Suppressor macrophage treated with lipopolysaccharide for 1 hour (primary cell): ENCODE results near the gene CHST12.
"Not testable (repeated sequence)": the region's sequence is repeated elsewhere in the genome, so short reads cannot be mapped to it uniquely, and the experiment has no call there.

Source experiments
- DNase-seq, 3 donors: peaks; one replicate each; pipeline ENCODE4 v3.0.0-alpha.2; 2020 to 2022

Gene CHST12

DNA sequence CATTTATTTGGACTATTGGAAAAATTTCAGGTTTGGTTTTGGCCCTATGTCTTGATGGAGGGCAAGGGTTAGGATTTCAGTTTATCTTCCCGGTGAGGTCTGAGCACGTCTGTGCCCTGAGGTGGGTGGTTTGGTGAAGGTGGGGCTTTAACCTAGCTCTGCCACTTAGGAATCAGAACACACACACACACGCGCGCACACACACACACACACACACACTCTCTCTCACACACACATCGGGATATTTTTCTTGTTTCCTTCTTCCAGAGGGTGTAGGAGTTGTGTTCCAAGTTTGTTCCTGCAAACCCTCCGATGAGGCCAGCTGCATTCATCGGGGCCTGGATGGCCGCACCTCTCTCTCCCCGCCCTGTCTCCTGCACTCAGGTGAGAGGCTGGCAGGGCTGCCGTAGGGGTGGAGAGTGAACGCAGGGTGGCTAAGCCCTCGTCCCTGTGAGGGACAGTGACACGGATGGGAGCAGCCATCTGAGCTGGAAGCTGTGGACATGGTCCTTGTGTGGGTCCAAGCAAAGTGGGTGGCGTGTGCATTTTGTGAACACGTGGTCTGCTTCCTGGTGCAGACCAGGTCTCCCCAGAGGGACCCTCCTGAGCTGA is 34.2 kb downstream of the CHST12 start:
- DNase-seq = no peak

DNA sequence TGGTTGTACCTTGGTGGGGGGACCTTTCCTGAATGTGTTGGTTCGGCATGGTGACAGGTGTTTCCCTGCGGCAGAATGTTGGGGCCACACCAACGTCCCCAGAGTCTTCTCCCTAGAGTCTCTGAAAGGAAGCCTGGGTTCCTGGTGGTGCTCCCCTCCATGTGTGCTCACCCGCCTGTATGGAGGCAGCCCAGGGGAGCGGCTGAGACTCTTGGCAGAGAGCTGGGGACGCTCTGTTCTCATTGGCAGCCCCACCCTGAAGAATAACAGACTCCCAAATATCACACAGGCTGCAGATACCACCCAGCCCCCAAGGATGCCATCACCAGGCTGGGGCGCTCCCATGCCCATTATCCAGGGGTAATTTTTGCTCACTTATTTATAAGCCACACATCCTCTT is 34.8 kb downstream of the CHST12 start:
- no peak for DNase-seq

DNA sequence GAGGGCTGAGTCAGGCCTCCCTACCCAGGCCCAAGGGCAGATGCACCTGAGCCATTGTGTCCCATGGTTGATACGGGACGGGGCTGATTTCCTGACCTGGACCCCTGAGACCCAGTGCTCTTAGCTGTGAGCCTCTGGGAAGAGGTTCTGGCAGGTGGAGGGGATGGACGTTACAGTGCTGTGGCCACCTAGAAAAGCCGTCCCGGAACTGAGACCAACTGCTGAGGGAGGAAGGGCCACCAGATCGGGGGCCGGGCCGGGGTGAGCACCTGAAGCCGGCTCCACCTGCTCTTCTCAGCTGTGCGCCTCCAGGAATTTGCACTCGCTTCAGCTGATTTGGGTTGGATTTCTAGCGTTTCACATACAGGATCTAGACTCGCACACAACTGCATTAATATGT is 35.4 kb downstream of the CHST12 start:
- no peak for DNase-seq

DNA sequence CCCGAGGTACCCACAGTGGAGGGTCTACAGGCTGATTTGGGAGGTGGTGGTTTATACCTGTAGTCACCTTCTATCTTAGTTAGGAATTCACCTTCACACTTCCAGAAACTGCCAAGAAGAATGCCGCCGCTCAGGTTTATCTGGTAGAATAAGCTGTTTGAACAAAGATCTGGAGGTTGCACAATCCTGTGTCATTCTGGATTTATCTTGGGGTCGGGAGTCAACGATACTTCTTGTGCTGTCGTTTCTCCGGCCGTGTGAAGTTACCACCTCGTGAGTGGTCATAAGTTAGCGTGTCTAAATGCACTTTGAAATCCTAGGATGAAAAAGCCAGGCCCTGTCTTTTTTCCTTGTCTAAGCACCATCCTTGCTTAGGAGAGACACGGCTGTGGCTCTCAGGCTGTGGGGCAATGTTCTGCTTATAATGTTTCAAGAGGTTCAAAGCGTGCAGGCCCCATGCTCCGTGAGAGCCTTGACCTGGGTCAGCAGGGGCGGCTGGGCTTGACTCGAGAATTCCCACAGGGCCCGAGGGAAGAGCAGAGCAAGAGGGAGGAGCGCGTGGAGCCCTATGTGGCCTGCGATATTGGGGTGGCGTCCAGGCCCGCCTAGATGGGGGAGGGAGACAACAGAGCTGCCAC is 37.3 kb downstream of the CHST12 start:
- DNase-seq = no peak

DNA sequence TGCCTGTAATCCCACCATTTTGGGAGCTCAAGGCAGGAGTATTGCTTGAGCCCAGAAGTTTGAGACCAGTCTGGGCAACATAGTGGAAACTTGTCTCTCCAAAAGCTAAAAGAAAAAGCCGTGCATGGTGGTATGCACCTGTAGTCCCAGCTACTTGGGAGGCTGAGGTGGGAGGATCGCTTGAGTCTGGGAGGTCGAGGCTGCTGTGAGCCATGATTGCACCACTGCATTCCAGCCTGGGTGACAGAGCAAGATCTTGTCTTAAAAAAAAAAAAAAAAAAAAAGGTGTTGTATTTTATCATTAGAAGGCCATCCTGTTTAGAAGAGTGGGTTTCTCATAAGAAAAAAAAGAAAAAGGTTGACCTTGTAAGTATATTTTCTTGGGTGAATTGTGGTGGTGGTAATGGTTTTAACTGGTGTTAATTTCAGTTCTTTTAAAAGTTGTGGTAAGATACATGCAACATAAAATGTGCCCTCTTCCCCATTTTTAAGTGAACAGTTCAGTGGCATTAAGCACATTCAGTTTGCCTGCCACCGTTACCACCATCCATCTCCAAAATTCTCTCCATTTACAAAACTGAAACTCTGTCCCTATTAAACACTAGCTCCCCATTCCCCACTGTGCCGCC is 38.1 kb downstream of the CHST12 start:
- DNase-seq = peak in 1 of 3 donors; percentile 3

DNA sequence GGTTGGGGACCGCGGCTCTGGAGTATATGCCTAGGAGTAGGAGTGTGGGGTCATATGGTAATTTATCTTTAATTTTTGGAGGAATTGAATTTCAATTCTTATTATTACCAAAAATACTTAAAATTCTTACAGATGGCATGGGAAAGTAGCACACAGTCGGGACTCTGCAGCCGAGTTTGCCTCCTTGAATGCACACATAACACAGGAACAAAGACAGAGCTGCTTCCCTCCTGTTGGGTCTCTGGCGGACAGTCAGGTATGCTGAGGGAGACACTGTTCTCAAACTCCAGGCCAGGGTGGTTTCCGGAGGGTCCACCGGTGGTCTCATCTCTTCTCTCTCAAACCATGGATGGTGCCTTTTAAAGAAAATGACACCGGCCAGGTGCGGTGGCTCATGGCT is 40.1 kb downstream of the CHST12 start:
- DNase-seq = no peak

DNA sequence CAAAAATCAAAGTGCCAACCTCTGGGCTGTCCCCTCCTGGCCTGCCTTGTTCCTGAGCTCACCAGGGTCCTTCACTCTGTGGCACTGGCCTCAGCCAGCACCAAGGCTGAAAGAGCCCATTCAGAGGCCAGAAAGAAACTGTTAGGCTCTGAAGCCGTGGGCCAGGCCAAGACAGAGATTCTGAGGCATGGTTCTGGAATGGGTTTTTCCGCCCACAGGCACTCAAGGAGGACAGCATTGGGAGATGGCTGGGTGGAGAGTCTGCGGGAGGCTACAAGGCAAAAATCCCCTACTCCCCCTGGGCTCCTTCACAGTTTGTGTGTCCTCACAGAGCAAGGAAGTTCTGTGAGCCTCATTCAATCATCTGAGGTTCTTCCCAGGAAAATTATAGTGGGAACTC is 41.1 kb downstream of the CHST12 start:
- DNase-seq = no peak

DNA sequence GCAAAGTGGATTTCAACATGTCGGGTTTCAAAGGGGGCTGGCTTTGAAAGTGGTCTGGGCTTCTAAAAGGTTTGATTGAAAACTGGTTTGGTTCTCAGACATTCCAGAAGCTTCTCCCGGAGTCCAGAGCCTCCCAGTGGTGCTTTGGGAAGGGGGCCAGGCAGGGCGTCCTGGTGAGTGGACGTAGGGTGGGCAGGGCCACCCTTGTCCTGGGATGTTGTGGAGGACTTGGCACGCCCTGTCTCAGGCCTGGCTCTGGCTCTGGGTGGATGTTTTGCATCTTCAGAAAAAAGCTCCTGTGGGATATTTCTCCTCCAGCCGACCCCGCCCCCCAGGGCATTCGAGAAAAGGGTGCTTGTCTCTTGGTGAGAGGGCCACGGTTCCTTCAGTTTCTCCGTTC is 41.6 kb downstream of the CHST12 start:
- no peak for DNase-seq

DNA sequence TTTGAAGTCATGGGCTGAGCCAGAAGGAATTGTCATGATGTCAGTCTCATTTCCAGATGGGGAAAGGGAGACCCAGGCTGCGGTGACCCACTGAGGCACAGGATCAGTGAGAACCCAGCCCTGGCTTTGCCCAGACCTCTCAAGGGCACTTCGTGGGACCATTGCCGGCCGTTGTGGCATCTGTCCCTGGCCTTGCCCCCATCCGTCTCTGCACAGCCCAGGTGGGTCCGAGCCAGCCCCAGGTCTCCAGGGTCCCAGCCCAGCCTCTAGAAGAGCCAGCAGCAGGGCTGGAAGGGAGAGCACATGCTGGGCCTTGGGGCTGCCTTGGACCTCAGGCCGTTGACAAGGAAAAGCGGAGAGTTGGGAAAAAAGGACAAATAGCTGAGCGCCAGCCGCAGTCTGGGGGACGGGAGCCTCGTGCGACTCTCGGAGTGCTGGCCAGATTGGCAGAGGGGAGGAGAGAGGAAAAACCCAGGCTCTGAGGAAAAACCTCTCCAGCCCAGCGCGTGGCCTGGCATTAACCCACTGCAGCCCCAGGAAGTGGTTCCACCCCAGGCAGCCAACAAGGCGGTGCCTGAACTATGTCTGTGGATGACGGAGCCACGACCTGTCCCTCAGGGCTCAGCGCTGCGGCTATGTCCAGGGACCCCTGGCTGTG is 42.6 kb downstream of the CHST12 start:
- DNase-seq = no peak

DNA sequence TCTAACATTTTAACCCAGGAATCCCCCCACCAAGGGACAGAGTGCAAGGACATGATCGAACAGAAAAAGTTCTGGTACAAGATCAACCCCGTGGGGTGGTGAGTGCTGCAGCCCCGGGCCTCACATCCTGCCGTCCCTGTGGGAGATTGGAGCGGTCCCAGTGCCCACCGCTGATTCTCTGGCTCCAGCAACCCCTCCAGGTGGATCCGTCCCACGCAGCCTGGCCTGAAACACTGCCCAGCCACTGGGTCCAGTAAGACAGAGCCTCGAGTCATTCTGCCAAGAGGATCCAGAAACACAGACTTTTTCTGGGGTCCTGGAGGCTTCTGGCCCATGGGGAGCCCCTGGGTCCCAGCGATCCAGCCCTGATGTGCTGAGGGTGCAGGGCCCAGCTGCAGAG is 43.3 kb downstream of the CHST12 start:
- no peak for DNase-seq

DNA sequence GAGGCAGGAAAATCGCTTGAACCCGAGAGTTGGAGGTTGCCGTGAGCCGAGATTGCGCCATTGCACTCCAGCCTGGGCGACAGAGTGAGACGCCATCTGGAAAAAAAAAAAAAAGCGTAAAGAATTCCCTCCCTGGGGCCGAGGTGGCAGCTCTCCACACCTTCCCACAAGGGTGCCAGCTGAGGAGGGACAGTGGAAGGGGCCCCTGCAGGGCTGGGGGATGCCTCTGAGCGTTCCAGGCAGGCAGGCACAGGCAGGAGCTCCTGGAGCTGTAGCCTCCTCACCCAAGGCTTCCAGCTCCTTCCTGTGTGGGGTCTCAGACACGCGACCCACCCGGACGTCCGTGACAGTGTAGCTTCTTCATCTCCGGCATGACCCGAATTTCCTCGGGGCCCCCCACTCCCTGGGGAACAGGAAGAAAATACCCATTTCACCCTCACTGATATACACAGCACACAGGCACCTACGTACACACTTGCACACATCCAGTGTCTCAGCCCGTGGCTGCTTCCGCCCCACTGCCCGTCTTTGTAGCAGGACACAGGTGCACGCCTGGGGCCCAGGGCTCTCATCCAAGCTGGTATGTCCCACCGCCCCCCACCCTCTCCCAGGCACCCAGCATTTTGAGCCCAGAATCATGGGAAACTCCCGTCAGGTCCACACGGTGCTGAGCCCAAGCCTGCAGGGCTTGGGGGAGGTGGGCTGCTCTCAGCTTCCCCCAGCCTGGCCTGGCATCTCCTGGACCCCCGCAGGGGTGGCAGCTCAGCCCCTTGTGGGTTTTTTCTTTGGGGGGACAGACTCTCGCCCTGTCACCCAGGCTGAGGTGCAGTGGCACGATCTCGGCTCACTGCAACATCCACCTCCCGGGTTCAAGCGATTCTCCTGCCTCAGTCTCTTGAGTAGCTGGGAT is 47.0 kb downstream of the CHST12 start:
- DNase-seq = no peak

DNA sequence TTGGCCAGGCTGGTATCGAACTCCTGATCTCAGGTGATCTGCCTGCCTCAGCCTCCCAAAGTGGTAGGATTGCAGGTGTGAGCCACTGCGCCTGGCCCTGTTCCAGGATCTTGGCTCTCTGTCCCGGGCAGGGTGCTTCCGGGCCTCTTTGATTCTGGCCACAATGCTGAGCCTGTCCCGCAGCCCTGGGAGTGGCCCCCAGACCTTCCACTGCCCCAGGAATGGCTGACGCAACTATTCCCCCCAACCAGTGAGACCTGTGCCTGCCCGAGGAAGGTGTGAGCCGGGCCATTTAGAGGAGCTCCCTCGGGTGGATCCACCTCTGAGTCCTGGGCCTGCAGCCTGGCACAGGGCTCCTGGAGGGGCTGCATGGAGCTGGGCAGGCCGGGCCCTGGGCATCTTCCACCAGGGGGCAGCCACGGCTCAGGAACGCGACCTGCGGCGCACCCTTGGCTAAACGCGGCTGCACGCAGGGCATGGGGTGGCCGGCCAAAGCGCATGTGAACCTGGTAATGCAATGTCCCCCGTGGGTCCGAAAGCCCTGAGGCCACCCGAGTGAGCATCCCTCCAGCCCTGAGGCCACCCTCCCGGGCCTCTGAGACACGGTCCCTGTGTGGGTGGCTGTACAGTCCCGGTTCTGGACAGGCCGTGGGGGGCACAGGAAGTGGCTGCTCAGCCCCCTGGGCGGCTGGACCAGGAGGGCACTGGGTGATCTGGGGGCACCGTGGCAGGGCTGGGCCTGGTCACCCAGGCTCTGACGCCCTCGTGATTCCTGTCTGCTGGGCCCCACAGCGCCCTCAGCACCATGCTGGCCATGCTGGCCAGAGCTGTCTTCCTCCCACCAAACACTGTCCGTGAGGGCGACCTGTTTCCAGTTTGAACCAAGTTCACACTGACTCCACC is 48.0 kb downstream of the CHST12 start:
- DNase-seq = peak; percentile 77 to 92 (median 83)

DNA sequence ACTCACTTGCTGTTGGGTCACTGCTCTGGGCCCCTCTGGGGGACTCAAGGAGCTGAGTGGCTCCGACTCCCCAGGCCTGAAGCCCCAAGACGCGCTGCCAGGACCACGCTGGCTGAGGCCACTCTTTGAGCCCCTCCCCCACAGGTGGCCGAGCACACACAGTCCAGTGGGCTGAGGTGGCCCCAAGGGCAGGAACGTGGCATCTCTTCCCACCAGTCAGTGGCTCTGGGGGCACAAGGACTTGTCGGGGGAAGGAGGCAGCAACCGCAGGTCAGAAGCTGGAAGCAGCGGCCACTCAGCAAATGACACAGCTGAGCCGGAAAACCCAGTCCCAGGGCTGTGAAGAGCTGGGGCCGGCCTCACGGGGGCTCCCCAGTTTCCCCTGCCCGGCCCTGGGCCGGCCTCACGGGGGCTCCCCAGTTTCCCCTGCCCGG is 48.7 kb downstream of the CHST12 start:
- DNase-seq = peak; percentile 78 to 84 (median 80)

DNA sequence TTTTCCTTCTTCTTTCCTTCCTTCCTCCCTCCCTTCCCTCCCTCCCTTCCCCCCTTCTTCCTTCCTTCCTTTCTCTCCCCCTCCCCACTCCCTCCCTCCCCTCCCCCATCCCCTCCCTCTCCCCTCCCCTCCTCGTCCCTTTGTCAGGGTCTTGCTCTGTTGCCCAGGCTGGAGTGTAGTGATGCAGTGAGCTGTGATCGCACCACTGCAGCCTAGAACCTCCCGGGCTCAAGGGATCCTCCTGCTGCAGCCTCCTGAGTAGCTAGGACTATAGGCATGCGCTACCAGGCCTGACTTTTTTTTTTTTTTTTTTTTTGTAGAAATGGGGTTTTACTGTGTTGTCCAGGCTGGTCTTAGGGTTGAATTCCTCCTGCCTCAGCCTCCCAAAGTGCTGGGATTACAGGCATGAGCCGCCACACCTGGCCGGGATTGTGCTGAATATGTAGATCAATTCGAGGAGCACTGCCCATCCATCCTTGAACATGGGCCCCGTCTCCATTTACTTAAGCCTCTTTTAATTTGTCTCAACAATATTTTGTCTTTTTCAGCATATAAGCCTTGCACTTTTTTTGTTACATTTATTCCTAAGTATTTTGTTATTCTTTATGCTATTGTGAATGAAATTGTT is 49.3 kb downstream of the CHST12 start:
- DNase-seq = no peak

DNA sequence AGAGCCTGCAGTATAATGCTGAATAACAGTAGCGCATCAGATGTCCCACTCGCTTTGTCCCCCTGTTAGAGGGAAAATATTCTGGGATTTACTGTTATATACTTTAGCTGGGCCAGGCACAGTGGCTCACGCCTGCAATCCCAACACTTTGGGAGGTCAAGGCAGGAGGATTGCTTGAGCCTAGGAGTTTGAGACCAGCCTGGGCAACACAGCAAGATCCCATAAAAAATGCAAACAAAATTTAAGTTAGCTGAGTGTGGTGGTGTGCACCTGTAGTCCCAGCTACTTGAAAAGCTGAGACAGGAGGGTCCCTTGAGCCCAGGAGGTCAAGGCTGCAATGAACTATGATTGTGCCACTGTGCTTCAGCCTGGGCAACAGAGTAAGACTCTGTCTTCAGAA is 50.4 kb downstream of the CHST12 start:
- not testable (repeated sequence) for DNase-seq

DNA sequence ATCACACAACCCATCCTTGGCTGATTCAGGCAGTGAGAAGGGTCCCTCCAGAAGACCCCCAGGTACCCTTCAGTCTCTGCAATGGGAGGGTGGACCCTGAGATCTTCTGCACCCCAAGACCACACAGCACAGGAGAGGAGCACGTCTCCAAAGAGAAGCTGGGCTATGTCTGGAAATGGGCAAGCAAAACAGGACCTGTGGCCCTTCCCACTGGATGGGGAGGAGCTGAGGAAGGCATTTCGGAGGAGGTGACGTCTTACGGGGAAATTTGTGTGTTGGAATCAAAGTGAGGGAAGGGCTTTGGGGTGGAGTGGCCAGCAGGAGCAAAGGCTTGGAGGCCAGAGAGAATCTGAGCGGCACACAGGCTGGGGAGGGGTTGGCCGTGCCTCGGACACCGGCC is 56.3 kb downstream of the CHST12 start:
- DNase-seq = no peak

DNA sequence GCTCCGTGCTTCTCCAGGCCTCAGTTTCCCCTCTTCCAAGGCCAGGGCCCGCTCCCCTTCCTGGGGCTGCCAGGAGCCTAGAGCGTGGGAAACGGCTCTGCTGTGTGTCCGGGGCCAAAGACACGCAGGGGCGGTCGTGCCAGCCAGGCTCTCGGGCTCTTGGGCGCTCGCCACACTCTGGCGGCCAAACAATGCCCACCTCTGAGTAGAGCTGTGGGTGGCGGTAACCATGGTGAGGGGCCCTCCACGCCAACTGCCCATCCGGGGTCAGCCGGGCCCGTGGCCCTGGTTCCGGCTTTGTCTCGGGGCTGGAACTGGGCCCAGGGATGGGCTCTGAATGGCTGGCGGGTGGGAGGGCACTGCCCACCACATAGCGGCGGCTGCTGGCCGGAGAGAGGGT is 56.8 kb downstream of the CHST12 start:
- DNase-seq = no peak

DNA sequence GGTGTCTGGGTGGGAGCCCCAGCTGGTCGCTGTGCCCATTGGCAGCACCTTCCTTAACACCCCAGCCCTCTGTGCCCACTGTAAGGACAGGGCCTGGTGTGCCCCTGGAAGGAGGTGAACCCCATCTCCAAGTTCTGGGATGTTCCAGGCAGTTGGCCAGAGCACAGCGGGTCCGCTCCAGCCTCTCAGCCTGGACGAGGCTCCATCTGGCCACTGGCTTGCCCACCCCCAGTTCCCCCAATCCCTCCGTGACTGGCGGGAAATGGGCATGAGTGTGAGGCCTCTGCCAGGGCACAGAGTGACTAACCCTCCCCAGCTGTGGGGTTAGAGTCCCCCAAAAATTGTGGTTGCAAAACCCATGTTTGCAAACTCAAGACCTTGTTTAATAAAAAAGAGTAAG is 57.2 kb downstream of the CHST12 start:
- no peak for DNase-seq

DNA sequence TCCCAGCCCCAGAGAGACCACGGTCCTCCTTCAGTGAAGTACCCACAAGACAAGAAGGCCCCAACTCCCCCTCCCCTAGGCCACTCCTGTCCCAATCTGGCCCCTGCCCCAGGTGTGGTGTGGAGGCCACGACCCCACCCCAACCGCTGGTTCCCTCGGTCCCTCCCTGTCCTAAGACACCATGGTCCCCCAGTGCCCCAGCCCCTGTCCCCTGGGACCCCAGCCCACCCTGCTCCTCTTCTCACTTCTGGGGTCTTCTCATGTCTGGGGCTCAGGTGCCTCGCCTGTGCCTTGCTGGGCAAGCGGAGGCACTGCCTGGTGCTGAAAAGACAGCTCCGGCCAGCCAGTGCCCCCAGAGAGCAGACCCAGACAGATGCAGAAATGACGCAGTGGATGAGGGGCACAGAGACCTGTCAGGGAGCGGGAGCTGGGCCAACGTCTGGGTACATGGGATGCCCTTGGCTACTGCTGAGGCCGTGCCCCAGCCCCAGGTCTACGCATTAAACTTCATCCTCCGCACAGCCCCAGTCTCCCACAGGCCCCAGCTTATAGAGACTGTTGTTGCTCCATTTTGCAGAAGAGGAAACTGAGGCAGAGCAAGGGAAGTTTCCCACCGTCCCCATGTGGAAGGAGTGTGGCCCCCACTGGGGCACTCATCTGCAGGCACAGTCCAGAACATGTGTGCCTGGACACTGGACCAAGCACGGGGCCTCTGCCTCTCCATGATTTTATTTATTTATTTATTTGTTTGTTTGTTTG is 58.0 kb downstream of the CHST12 start:
- DNase-seq = no peak

DNA sequence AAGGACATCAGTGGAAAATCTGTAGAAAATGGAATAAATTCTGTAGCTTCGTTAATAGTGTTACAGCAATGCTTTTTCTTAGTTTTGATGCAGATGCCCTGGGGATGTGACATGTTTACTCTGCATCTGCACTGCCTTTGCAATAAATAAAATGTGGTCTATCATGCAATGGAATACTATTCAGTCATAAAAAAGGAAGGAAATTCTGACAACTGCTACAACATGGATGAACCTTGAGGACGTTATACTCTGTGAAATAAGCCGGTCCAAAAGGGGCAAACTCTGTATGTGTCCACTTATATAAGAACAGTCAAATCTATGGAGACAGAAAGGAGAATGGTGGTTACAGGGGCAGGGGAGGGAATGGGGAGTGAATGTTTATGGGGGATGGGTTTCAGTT is 59.3 kb downstream of the CHST12 start:
- DNase-seq = no peak

DNA sequence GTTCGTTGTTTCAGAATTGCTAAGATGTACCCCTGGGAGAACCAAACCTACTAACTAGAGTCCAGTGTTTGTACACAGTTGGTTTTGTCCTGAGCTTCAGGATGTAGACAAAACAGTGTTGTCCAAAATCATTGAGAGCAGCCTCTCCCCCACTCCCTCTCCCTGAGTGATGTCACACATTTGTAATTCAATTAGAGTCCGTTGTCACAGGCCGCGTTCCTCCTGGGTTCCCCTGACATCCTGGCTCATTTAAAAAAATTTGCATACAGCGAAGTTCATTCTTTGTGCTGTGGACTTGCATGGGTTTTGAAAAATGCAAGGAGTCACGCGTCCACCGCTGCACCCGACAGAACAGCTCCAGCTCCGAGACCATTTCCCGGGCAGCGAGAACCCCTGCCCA is 62.5 kb downstream of the CHST12 start:
- no peak for DNase-seq
